ENCODE results near the gene ZBTB34.

ZBTB34 gene

DNA sequence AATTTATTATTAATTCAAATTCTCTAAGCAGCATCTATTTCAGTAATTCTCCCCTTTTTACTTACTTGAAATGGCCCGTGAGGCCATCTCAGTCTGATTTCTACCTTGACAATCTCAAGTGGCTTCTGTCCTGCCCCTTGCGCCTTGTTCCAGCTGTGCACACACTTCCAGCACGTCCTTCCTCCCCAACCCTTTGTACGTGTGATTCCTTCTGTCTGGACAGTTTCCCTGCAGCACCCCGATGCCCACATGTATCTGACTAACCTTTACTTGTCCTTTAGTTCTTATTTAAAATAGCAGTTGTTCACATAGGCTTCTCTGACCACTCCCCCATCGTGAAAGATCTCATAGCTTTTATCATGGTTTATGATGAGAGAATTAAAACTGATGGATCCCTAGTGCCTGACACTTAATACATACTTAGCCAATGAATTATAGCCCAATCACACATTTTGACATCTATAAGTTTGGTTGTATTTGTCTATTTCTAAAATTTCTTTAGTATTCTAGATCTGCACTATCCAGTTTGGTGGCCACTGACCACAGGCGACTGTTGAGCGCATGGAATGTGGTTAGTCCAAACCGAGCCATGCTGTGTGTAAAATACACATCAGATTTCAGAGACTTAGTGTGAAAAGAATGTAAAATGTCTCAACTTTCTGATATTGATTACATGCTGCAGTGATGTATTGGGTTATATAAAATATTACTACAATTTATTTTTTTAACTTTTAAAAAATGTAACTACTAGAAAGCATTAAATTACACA, 14.3 kb downstream of the ZBTB34 start:
- TF ChIP-seq, protein P1, sequence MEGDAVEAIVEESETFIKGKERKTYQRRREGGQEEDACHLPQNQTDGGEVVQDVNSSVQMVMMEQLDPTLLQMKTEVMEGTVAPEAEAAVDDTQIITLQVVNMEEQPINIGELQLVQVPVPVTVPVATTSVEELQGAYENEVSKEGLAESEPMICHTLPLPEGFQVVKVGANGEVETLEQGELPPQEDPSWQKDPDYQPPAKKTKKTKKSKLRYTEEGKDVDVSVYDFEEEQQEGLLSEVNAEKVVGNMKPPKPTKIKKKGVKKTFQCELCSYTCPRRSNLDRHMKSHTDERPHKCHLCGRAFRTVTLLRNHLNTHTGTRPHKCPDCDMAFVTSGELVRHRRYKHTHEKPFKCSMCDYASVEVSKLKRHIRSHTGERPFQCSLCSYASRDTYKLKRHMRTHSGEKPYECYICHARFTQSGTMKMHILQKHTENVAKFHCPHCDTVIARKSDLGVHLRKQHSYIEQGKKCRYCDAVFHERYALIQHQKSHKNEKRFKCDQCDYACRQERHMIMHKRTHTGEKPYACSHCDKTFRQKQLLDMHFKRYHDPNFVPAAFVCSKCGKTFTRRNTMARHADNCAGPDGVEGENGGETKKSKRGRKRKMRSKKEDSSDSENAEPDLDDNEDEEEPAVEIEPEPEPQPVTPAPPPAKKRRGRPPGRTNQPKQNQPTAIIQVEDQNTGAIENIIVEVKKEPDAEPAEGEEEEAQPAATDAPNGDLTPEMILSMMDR (conservative IDR thresholded peaks at IDR 0.05; ENCODE audit: low read length) = no peak
- H3K4me3 ChIP-seq (ENCODE audit: low read length) = no peak overlapping the region
- no peak for DNase-seq (ENCODE audit: low read depth)

DNA sequence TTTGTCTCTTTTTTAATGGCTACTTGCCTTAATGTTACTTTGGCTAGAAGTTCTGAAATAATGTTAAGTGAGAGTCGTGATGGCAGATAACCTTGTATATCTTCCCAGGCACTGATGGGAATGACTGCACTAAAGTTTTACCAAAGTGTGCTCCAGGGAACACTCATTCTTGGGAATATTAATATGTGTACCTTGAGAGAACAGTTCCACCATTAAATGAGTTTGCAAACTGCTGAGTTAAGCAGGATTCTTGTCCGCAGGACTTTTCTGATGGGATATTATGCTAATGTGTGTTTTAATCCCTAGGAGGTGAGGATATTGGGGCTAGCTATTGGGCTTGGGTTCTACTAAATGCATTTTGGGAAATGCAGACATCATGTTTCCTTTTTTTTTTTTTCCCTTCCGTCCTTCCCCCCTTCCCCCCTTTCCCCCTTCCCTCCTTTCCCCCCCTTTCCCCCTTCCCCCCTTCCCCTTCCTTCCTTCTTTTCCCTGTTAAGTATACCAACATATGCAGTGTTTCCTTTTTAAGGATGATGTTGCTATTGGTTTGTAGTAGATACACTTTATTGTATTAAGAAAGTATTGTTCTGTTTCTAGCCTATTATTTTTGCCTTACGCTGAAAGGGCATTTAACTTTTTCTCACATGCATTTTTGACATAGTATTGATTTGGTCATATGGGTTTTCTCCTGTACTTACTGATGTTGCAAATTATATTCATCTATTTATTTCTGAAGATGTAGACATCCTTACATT, 15.5 kb downstream of the ZBTB34 start:
- H3K4me3 ChIP-seq (ENCODE audit: low read length) = no peak overlapping the region
- TF ChIP-seq, protein P1 (conservative IDR thresholded peaks at IDR 0.05; ENCODE audit: low read length) = no peak
- DNase-seq (ENCODE audit: low read depth) = no peak

DNA sequence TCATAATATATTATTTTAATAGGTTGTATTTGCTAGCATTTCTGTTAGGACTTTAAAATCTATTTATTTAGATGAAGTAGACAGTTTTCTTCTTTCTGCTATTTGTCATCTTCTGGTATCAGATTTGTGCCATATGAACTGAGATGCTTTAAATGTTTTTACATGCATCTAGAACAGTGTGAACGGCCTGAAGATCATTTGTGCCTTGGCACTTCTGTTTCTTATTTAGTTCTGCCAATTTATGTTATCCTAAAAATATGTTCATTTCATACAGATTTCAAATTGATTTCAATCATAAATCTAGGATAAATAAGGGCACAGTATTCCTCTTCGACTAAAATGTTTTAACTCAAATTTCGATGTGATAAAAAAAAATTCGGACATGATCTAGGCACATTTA, 16.1 kb downstream of the ZBTB34 start:
- DNase-seq (ENCODE audit: low read depth) = no peak
- TF ChIP-seq, protein P1 (conservative IDR thresholded peaks at IDR 0.05; ENCODE audit: low read length) = no peak
- no peak overlapping the region for H3K4me3 ChIP-seq (ENCODE audit: low read length)

DNA sequence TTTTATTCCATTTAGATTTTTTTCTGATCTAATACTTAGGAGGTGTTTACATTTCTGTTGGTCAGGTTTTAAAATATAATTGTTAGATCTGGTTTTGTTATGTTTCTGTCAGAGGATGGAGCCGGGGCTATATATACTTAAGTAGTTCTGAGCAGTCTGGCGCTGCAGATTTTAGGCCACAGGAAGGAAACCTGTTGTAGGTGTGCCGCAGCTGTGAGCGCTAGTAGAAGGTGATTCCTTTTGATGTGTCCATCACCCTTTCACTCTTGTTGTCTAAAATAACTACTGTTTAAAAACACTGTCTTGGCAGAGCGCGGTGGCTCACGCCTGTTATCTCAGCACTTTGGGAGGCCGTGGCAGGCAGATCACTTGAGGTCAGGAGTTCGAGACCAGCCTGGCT, 17.0 kb downstream of the ZBTB34 start:
- no peak for DNase-seq (ENCODE audit: low read depth)
- TF ChIP-seq, protein P1 (conservative IDR thresholded peaks at IDR 0.05; ENCODE audit: low read length) = no peak

DNA sequence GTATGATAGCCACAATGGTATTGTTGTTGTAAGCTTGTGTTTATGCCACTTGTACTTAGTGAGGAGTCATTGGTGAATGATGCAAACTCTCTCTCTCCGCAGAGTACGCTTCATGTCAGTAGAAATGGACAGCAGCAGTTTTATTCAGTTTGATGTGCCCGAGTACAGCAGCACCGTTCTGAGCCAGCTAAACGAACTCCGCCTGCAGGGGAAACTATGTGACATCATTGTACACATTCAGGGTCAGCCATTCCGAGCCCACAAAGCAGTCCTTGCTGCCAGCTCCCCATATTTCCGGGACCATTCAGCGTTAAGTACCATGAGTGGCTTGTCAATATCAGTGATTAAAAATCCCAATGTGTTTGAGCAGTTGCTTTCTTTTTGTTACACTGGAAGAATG, 18.8 kb downstream of the ZBTB34 start:
- TF ChIP-seq, protein P1 (conservative IDR thresholded peaks at IDR 0.05; ENCODE audit: low read length) = no peak
- no peak overlapping the region for H3K4me3 ChIP-seq (ENCODE audit: low read length)
- DNase-seq (ENCODE audit: low read depth) = no peak

More for the DNA sequence above, 17.0 kb downstream of the ZBTB34 start:
- H3K4me3 ChIP-seq (ENCODE audit: low read length) = no peak overlapping the region

DNA sequence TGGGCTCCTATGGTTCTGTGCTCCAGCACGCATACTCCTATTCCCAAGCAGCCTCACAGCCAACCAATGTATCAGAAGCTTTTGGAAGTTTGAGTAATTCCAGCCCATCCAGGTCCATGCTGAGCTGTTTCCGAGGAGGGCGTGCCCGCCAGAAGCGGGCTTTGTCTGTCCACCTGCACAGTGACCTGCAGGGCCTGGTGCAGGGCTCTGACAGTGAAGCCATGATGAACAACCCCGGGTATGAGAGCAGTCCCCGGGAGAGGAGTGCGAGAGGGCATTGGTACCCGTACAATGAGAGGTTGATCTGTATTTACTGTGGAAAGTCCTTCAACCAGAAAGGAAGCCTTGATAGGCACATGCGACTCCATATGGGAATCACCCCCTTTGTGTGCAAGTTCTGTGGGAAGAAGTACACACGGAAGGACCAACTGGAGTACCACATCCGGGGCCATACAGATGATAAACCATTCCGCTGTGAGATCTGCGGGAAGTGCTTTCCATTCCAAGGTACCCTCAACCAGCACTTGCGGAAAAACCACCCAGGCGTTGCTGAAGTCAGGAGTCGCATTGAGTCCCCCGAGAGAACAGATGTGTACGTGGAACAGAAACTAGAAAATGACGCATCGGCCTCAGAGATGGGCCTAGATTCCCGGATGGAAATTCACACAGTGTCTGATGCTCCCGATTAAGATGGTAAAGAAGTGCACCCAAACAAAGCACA, 19.9 kb downstream of the ZBTB34 start:
- TF ChIP-seq, protein P1 (conservative IDR thresholded peaks at IDR 0.05; ENCODE audit: low read length) = no peak
- no peak for DNase-seq (ENCODE audit: low read depth)
- no peak overlapping the region for H3K4me3 ChIP-seq (ENCODE audit: low read length)

Measured in AG10803 (cell line).